SH-SY5Y (cell line): ENCODE data around the gene TBCEL.

Experiments
- GATA2 ChIP-seq: IDR thresholded peaks from 2 replicates; pipeline ENCODE4 v1.6.1; 2011; ENCODE audit warnings: mild to moderate bottlenecking, low read depth, low read length
- GATA3 ChIP-seq: IDR thresholded peaks from 2 replicates; pipeline ENCODE4 v1.6.1; 2011; ENCODE audit warnings: low read depth, mild to moderate bottlenecking, low read length, moderate library complexity

- TF ChIP-seq GATA2 (no peak), GATA3 (no peak)
Observed at GRCh38 chr11:121037016-121037415, 13.1 kb downstream of the TBCEL start.
